Inflammatory macrophage (primary cell): ENCODE data around the gene PCDHA6.
"Not testable (repeated sequence)": the region's sequence is repeated elsewhere in the genome, so short reads cannot be mapped to it uniquely, and the experiment has no call there.

Source experiments
- DNase-seq, 2 donors: peaks; one replicate each; pipeline ENCODE4 v3.0.0-alpha.2; 2020 to 2022

PCDHA6 gene

GRCh38 chr5:140822281-140822629, 5.5 kb upstream of the PCDHA6 start:
- DNase-seq: no peak

GRCh38 chr5:140822969-140823368, 4.8 kb upstream of the PCDHA6 start:
- not testable (repeated sequence) for DNase-seq

GRCh38 chr5:140823475-140823874, 4.3 kb upstream of the PCDHA6 start:
- DNase-seq: no peak

GRCh38 chr5:140828362-140828737, 590 bp downstream of the PCDHA6 start:
- no peak for DNase-seq

GRCh38 chr5:140829511-140830501, 2.0 kb downstream of the PCDHA6 start:
- DNase-seq: not testable (repeated sequence)

- DNase-seq: no peak
These were observed 6.2 kb downstream of the PCDHA6 start, which contains the start of gene PCDHA7 for GRCh38 chr5:140833993-140834392. Gene PCDHA7 (plus strand): TSS chr5:140834269. CDS start chr5:140834384, 115 bp downstream.

GRCh38 chr5:140834439-140835008, 6.8 kb downstream of the PCDHA6 start:
- DNase-seq: not testable (repeated sequence)

GRCh38 chr5:140835622-140836510, 8.1 kb downstream of the PCDHA6 start:
- no peak for DNase-seq

GRCh38 chr5:140840978-140841962, 13.5 kb downstream of the PCDHA6 start, which contains the start of gene PCDHA8:
Gene PCDHA8 (plus strand): TSS chr5:140841187. CDS start chr5:140841322, 135 bp downstream.
- DNase-seq: peak in 1 of 2 donors; percentile 2

- DNase-seq: no peak
These were observed 15.3 kb downstream of the PCDHA6 start for GRCh38 chr5:140842798-140843733.

GRCh38 chr5:140848139-140849102, 20.7 kb downstream of the PCDHA6 start, which contains the start of gene PCDHA9:
Gene PCDHA9 (plus strand): TSS chr5:140848382. CDS start chr5:140848496, 114 bp downstream.
- DNase-seq: not testable (repeated sequence)

- not testable (repeated sequence) for DNase-seq
These were observed 22.3 kb downstream of the PCDHA6 start for GRCh38 chr5:140849831-140850634.

- no peak for DNase-seq
These were observed 28.3 kb downstream of the PCDHA6 start, which contains the start of gene PCDHA10 for GRCh38 chr5:140855772-140856674. Gene PCDHA10 (plus strand): TSS chr5:140855897. CDS start chr5:140856049, 152 bp downstream.

- no peak for DNase-seq
These were observed 29.6 kb downstream of the PCDHA6 start for GRCh38 chr5:140857177-140857986.

GRCh38 chr5:140857987-140858240, 30.2 kb downstream of the PCDHA6 start:
- no peak for DNase-seq
